Esophagus (tissue), 2 donors: ENCODE data around the gene ZNF496. TPM values are rescaled to one million over a fixed set of nuclear protein-coding genes. Genes with fewer than 3 reads are reported as not detected.
"Not testable (repeated sequence)": the region's sequence is repeated elsewhere in the genome, so short reads cannot be mapped to it uniquely, and the experiment has no call there.

Experiments used
- H3K27ac ChIP-seq, 2 donors: one replicate each; pipeline ENCODE4 v1.5.1; 2013; ENCODE audit warnings: low read depth in 2 of 2, mild to moderate bottlenecking in 2 of 2, inconsistent platforms in 1 of 2, low read length in 1 of 2, moderate library complexity in 1 of 2
- H3K27me3 ChIP-seq, 2 donors: one replicate each; pipeline ENCODE4 v1.6.1; 2013; ENCODE audit warnings: low read length in 2 of 2, control low read depth in 1 of 2, mild to moderate bottlenecking in 1 of 2; ENCODE audit not compliant: insufficient read depth in 2 of 2, control insufficient read depth in 1 of 2
- H3K36me3 ChIP-seq, 2 donors: one replicate each; pipeline ENCODE4 v1.6.1; 2013; ENCODE audit warnings: low read length in 1 of 2; ENCODE audit not compliant: control insufficient read depth in 2 of 2, insufficient read depth in 2 of 2
- H3K4me1 ChIP-seq, 2 donors: one replicate each; pipeline ENCODE4 v1.6.1; 2013; ENCODE audit warnings: low read length in 1 of 2; ENCODE audit not compliant: control insufficient read depth in 2 of 2, insufficient read depth in 2 of 2
- H3K4me3 ChIP-seq, 2 donors: one replicate each; pipeline ENCODE4 v1.5.1; 2013; ENCODE audit warnings: low read length in 2 of 2, mild to moderate bottlenecking in 2 of 2, low read depth in 1 of 2, moderate library complexity in 1 of 2
- H3K9me3 ChIP-seq, 2 donors: one replicate each; pipeline ENCODE4 v1.6.1; 2013; ENCODE audit warnings: mild to moderate bottlenecking in 2 of 2, low read depth in 1 of 2, low read length in 1 of 2, moderate library complexity in 1 of 2; ENCODE audit not compliant: control insufficient read depth in 2 of 2, insufficient read depth in 1 of 2
- WGBS, 2 donors: extraction: QIAGEN DNeasy Blood & Tissue Kit; methylation state at CpG; one replicate each; pipeline ENCODE4 v1.1.7; 2013; 5-methylcytosine and 5-hydroxymethylcytosine counted together
- polyA plus RNA-seq, 2 donors: library from polyadenylated mRNA; stranded (reverse); fragments of 200-250 nt; gene quantifications; one replicate each; pipeline ENCODE4 v1.2.3, GENCODE V29; 2013
- donor health status: healthy with polysubstance abuse.
- donor health status: Bipolar disorder and iron deficiency.

Gene ZNF496
- polyA plus RNA-seq, 2 donors = 3.7 to 3.8 TPM

- no peaks in the 10 kb centered on the region for H3K27me3 ChIP-seq
- H3K27ac ChIP-seq = no peak overlapping the region
- no peaks in the 10 kb centered on the region for H3K36me3 ChIP-seq
- 53 to 55% methylated on average over 7 of the region's 7 CpGs for WGBS, 2 donors
- no peak overlapping the region for H3K4me3 ChIP-seq
- no peaks in the 10 kb centered on the region for H3K4me1 ChIP-seq
- H3K9me3 ChIP-seq = no peaks in the 10 kb centered on the region
Measured at GRCh38 chr1:247368490-247369145, 37.0 kb upstream of the ZNF496 start.

DNA sequence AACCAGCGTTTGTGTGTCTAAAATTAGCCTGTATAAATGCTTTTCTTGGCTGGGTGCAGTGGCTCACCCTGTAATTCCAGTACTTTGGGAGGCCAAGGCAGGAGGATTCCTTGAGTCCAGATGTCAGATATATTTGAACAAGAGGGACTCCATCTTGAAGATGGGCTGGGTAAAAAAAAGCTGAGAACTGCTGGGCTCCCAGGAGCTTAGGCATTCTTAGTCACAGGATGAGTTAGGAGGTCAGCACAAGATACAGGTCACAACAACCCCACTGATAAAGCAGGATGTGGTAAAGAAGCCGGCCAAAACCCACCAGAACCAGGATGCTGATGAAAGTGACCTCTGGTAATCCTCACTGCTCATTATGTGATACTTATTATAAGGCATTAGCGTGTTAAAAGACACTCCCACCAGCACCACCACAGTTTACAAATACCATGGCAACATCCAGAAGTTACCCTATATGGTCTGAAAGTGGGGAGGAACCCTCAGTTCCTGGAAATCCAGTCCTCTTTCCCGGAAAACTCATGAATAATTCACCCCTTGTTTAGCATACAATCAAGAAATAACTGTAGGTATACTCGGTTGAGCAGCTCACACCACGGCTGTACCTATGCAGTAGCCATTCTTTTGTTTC, 36.2 kb upstream of the ZNF496 start:
- no peaks in the 10 kb centered on the region for H3K36me3 ChIP-seq
- H3K4me3 ChIP-seq = no peak overlapping the region
- no peaks in the 10 kb centered on the region for H3K27me3 ChIP-seq
- no peak overlapping the region for H3K27ac ChIP-seq
- WGBS, 2 donors = 55 to 62% methylated on average over 6 of the region's 6 CpGs
- H3K9me3 ChIP-seq = no peaks in the 10 kb centered on the region
- H3K4me1 ChIP-seq = no peaks in the 10 kb centered on the region

DNA sequence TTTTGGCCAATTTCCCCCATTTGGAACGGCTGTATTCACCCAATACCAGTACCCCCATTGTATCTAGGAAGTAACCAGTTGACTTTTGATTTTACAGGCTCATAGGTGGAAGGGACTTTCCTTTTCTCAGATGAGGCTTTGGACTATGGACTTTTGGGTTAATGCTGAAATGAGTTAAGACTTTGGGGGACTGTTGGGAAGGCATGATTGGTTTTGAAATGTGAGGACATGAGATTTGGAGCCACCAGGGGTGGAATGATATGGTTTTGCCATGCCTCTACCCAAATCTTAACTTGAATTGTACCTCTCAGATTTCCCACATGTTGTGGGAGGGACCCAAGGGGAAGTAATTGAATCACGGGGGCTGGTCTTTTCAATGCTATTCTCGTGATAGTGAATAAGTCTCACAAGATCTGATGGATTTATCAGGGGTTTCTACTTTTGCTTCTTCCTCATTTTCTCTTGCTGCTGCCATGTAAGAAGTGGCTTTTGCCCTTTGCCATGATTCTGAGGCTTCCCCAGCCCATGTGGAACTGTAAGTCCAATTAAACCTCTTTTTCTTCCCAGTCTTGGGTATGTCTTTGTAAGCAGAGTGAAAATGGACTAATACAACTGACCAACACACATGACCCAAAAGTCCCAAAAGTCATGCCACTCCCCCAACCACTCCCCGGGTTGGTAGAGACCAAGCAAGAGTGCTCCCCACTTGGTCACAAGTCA, 35.4 kb upstream of the ZNF496 start:
- Histone ChIP-seq H3K4me1 (no peaks in the 10 kb centered on the region), H3K9me3 (no peaks in the 10 kb centered on the region), H3K4me3 (no peak overlapping the region), H3K36me3 (no peaks in the 10 kb centered on the region), H3K27me3 (no peaks in the 10 kb centered on the region), H3K27ac (no peak overlapping the region)
- WGBS, 2 donors = 76 to 80% methylated on average over 4 of the region's 4 CpGs

- H3K4me3 ChIP-seq, H3K27me3 ChIP-seq, H3K36me3 ChIP-seq, H3K9me3 ChIP-seq, H3K27ac ChIP-seq, H3K4me1 ChIP-seq: not testable (repeated sequence)
- WGBS, 2 donors = 91 to 95% methylated on average over 1 of the region's 1 CpG
Measured at GRCh38 chr1:247366345-247366744, 34.7 kb upstream of the ZNF496 start.

- no peak overlapping the region for H3K4me3 ChIP-seq
- 89 to 92% methylated on average over 7 of the region's 7 CpGs for WGBS, 2 donors
- H3K4me1 ChIP-seq = no peaks in the 10 kb centered on the region
- no peaks in the 10 kb centered on the region for H3K27me3 ChIP-seq
- no peaks in the 10 kb centered on the region for H3K36me3 ChIP-seq
- no peak overlapping the region for H3K27ac ChIP-seq
- no peaks in the 10 kb centered on the region for H3K9me3 ChIP-seq
Measured at GRCh38 chr1:247365023-247365422, 33.4 kb upstream of the ZNF496 start.

DNA sequence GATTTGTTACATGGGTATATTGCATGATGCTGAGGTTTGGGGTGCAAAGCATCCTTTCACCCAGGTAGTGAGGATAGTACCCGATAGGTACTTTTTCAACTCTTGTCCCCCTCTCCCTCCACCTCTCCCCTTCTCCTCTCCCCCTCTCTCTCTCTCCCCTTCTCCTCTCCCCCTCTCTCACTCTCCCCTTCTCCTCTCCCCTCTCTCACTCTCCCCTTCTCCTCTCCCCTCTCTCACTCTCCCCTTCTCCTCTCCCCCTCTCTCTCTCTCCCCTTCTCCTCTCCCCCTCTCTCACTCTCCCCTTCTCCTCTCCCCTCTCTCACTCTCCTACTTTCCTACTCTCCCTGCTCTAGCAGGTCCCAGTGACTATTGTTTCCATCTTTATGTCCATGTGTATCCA, 31.3 kb upstream of the ZNF496 start:
- H3K4me1 ChIP-seq, H3K4me3 ChIP-seq, H3K36me3 ChIP-seq, H3K27ac ChIP-seq, H3K27me3 ChIP-seq, H3K9me3 ChIP-seq: not testable (repeated sequence)
- WGBS, 2 donors = 80 to 93% methylated on average over 1 of the region's 1 CpG

GRCh38 chr1:247362153-247362552, 30.5 kb upstream of the ZNF496 start:
- H3K36me3 ChIP-seq = no peaks in the 10 kb centered on the region
- no peak overlapping the region for H3K27ac ChIP-seq
- H3K4me3 ChIP-seq = no peak overlapping the region
- 81 to 83% methylated on average over 5 of the region's 5 CpGs for WGBS, 2 donors
- no peaks in the 10 kb centered on the region for H3K27me3 ChIP-seq
- no peaks in the 10 kb centered on the region for H3K9me3 ChIP-seq
- H3K4me1 ChIP-seq = no peaks in the 10 kb centered on the region

DNA sequence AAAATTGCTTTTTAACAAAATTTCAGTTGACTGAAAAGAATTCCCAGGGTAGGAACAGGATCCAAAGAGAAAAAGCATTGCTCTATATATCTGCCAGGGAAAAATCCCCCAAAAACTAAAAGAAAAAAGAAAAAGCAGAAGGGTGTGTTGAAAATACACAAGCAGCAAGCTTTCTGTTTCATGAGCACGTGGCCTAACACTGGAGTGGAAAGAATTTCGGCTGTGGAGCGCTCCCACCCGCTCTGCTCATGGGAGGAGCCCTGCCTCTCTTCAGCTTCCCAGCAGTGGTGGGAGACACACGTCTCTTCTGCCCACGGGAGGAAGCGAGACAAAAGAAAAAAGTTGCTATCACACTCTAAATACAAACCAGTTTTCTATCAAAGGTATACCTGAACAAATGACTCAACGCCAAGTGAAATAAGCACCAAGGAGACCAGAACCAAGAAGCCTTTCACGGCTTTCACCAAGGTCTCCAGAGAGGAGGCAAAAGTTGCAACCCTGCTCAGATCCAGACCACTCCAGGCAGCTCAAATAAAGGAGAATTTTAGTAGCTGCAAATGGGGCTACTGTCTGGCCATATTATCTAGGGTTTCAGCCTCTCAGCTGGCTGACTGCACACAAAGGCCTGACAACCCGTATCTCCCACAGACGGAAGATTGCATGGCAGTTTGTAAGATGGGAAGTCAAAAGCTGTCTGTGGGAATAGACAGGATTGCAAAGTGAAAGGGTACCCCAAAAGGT, 29.5 kb upstream of the ZNF496 start:
- H3K4me1 ChIP-seq = peaks cover 0 to 2% of the 10 kb centered on the region in 2 donors
- H3K27ac ChIP-seq = peak overlapping the region in 1 of 2 donors; percentile 52
- H3K36me3 ChIP-seq = no peaks in the 10 kb centered on the region
- WGBS, 2 donors = 39 to 40% methylated on average over 11 of the region's 11 CpGs
- no peaks in the 10 kb centered on the region for H3K27me3 ChIP-seq
- H3K4me3 ChIP-seq = no peak overlapping the region
- H3K9me3 ChIP-seq = no peaks in the 10 kb centered on the region

DNA sequence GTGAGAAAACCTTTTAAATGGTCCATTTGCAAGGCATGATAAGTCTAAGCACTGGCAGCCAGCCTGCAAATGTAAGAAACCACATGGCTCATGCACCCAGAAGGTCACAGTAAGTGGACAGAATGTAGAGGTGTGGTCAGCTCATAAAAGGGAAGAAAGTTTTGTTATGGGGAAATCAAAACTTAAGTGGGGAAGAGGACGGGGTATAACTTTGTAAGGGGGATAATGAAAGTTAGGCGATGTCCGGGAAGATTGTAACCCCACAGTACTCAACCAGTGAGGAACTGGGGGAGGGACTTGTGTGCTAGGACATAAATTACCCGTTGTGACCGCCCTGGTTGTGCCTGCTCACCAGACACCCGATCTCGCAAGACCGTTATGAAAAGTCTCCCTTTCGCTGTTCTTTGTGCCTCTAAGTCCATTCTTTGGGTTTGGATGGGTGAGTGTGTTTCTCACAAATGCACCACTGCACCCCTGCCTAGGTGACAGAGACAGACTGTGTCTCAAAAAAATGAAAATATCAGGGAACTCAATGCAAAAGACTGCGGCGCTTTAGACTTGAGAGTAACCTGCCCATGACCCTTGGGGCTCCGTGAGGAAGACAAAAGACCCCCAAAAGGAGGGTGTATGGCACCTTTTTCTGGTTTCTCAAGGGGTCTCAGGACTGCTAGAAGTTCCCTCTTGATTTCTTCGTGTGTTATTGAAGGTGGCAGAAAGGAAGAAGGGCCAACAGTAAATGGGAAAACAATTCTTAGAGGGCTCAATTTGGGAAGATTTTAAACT, 28.6 kb upstream of the ZNF496 start:
- Histone ChIP-seq H3K36me3 (no peaks in the 10 kb centered on the region), H3K9me3 (no peaks in the 10 kb centered on the region), H3K27me3 (no peaks in the 10 kb centered on the region), H3K4me3 (no peak overlapping the region), H3K4me1 (peaks cover 0 to 2% of the 10 kb centered on the region in 2 donors), H3K27ac (no peak overlapping the region)
- WGBS, 2 donors = 69 to 71% methylated on average over 13 of the region's 13 CpGs
